IMR-90 (cell line): ENCODE measurements around the gene CDKAL1.

Source experiments
- FOS ChIP-seq: fragments of 150-350 bp; IDR thresholded peaks from 2 replicates; pipeline ENCODE4 v1.6.1; 2016; ENCODE audit warnings: low read depth, low read length
- POLR2A ChIP-seq: IDR thresholded peaks from 2 replicates; pipeline ENCODE4 v1.6.1; 2012; ENCODE audit warnings: mild to moderate bottlenecking, low read depth, low read length

GRCh38 chr6:20769631-20770030 is 235.4 kb downstream of the CDKAL1 start:
- TF ChIP-seq FOS, result no peak
- TF ChIP-seq POLR2A, result no peak
